Natural killer cell treated with Interleukin-12 subunit alpha and Interleukin-12 subunit beta and Interleukin-15 and Interleukin-18, amount 100 ng/mL, for 72 hours (primary cell): ENCODE results near the gene ZNF775. TPM values are rescaled to one million over a fixed set of nuclear protein-coding genes. Genes with fewer than 3 reads are reported as not detected.
A peak's percentile ranks its signal among the peaks of the same experiment; 100 is the strongest.
"Not testable (repeated sequence)": the region's sequence is repeated elsewhere in the genome, so short reads cannot be mapped to it uniquely, and the experiment has no call there.

Source experiments
- ATAC-seq, 2 donors: fragments of 150-1000 bp; cut with Tn5 transposase in 1 of 2; sonication (Bioruptor Pico), chemical (Tn5 transposase) in 1 of 2; 2 replicates each; pipeline ENCODE4 v1.10.0; 2021
- DNase-seq: peaks from one replicate; pipeline ENCODE4 v3.0.0; 2022; ENCODE audit warnings: low spot score
- H3K27ac Mint-ChIP-seq, 2 donors: 1 replicate in 1 of 2; 2 replicates in 1 of 2; pipeline ENCODE4 v1.8.0; 2022; ENCODE audit warnings: mixed read lengths in 2 of 2, mild to moderate bottlenecking in 1 of 2, moderate library complexity in 1 of 2
- H3K27me3 Mint-ChIP-seq, 2 donors: 1 replicate in 1 of 2; 2 replicates in 1 of 2; pipeline ENCODE4 v1.8.0; 2022; ENCODE audit warnings: mixed read lengths in 2 of 2
- H3K36me3 Mint-ChIP-seq: one replicate; pipeline ENCODE4 v1.8.0; 2022; ENCODE audit warnings: mixed read lengths
- H3K4me1 Mint-ChIP-seq, 2 donors: 1 replicate in 1 of 2; 2 replicates in 1 of 2; pipeline ENCODE4 v1.8.0; 2022; ENCODE audit warnings: low read depth in 2 of 2, mixed read lengths in 2 of 2, mild to moderate bottlenecking in 1 of 2
- H3K4me3 Mint-ChIP-seq: one replicate; pipeline ENCODE4 v1.8.0; 2022; ENCODE audit warnings: mixed read lengths
- H3K9me3 Mint-ChIP-seq: 2 replicates; pipeline ENCODE4 v1.8.0; 2022; ENCODE audit warnings: mixed read lengths
- total RNA-seq, 2 donors: library from RNA; stranded (reverse); gene quantifications; one replicate each; pipeline ENCODE4 v1.2.3, GENCODE V29; 2022

Gene ZNF775
- total RNA-seq, 2 donors from 2014 or later = 4.0 to 5.1 TPM

GRCh38 chr7:150385302-150385723 is 6.2 kb downstream of the ZNF775 start:
- DNase-seq (peak; percentile 8), ATAC-seq (no peak)
- Mint-ChIP-seq H3K27ac (no peak overlapping the region), H3K36me3 (no peaks in the 10 kb centered on the region), H3K4me3 (no peak overlapping the region), H3K4me1 (peaks cover 1 to 6% of the 10 kb centered on the region in 2 donors), H3K9me3 (no peaks in the 10 kb centered on the region), H3K27me3 (no peaks in the 10 kb centered on the region)

GRCh38 chr7:150385884-150386283 is 6.8 kb downstream of the ZNF775 start:
- H3K4me3 Mint-ChIP-seq, H3K4me1 Mint-ChIP-seq, H3K36me3 Mint-ChIP-seq, H3K27me3 Mint-ChIP-seq, H3K27ac Mint-ChIP-seq, ATAC-seq, H3K9me3 Mint-ChIP-seq: not testable (repeated sequence)
- DNase-seq = peak; percentile 22

- Mint-ChIP-seq H3K4me1 (no peaks in the 10 kb centered on the region), H3K36me3 (no peaks in the 10 kb centered on the region), H3K27ac (no peak overlapping the region), H3K9me3 (no peaks in the 10 kb centered on the region), H3K4me3 (no peak overlapping the region), H3K27me3 (no peaks in the 10 kb centered on the region)
- ATAC-seq (no peak), DNase-seq (peak; percentile 18)
Observed at GRCh38 chr7:150388306-150388705, 9.2 kb downstream of the ZNF775 start.

GRCh38 chr7:150388709-150389531 is 9.8 kb downstream of the ZNF775 start:
- DNase-seq = peak; percentile 40
- H3K36me3 Mint-ChIP-seq = no peaks in the 10 kb centered on the region
- no peaks in the 10 kb centered on the region for H3K27me3 Mint-ChIP-seq
- no peak overlapping the region for H3K4me3 Mint-ChIP-seq
- H3K4me1 Mint-ChIP-seq = no peaks in the 10 kb centered on the region
- H3K27ac Mint-ChIP-seq = no peak overlapping the region
- H3K9me3 Mint-ChIP-seq = no peaks in the 10 kb centered on the region
- ATAC-seq = peak in 1 of 2 donors; percentile 55

- H3K27ac Mint-ChIP-seq = no peak overlapping the region
- H3K4me1 Mint-ChIP-seq = peaks cover 0 to 2% of the 10 kb centered on the region in 2 donors
- DNase-seq (peak; percentile 5), ATAC-seq (no peak)
- H3K9me3 Mint-ChIP-seq = no peaks in the 10 kb centered on the region
- no peaks in the 10 kb centered on the region for H3K27me3 Mint-ChIP-seq
- H3K4me3 Mint-ChIP-seq = no peak overlapping the region
- no peaks in the 10 kb centered on the region for H3K36me3 Mint-ChIP-seq
Observed at GRCh38 chr7:150389532-150389816, 10.3 kb downstream of the ZNF775 start.

GRCh38 chr7:150390205-150390604 is 11.1 kb downstream of the ZNF775 start:
- peak; percentile 49 for DNase-seq
- H3K4me3 Mint-ChIP-seq = no peak overlapping the region

GRCh38 chr7:150393325-150393724 is 14.2 kb downstream of the ZNF775 start:
- Mint-ChIP-seq H3K4me3 (no peak overlapping the region), H3K27me3 (no peaks in the 10 kb centered on the region), H3K4me1 (peaks cover 0 to 2% of the 10 kb centered on the region in 2 donors), H3K27ac (no peak overlapping the region), H3K36me3 (no peaks in the 10 kb centered on the region), H3K9me3 (no peaks in the 10 kb centered on the region)
- ATAC-seq = no peak
- DNase-seq = no peak

More at GRCh38 chr7:150390205-150390604, 11.1 kb downstream of the ZNF775 start:
- Mint-ChIP-seq H3K9me3 (no peaks in the 10 kb centered on the region), H3K36me3 (no peaks in the 10 kb centered on the region), H3K27me3 (no peaks in the 10 kb centered on the region), H3K27ac (no peak overlapping the region), H3K4me1 (peaks cover 0 to 2% of the 10 kb centered on the region in 2 donors)
- peak in 1 of 2 donors; percentile 17 for ATAC-seq

GRCh38 chr7:150396426-150396825 is 17.3 kb downstream of the ZNF775 start:
- no peaks in the 10 kb centered on the region for H3K27me3 Mint-ChIP-seq
- no peak overlapping the region for H3K4me3 Mint-ChIP-seq
- peaks cover 0 to 2% of the 10 kb centered on the region in 2 donors for H3K4me1 Mint-ChIP-seq
- no peaks in the 10 kb centered on the region for H3K36me3 Mint-ChIP-seq
- ATAC-seq (no peak), DNase-seq (peak; percentile 47)
- H3K27ac Mint-ChIP-seq = no peak overlapping the region
- no peaks in the 10 kb centered on the region for H3K9me3 Mint-ChIP-seq

- H3K27me3 Mint-ChIP-seq = no peaks in the 10 kb centered on the region
- peaks cover 0 to 2% of the 10 kb centered on the region in 2 donors for H3K4me1 Mint-ChIP-seq
- no peaks in the 10 kb centered on the region for H3K9me3 Mint-ChIP-seq
- no peak overlapping the region for H3K27ac Mint-ChIP-seq
- no peak for ATAC-seq
- no peaks in the 10 kb centered on the region for H3K36me3 Mint-ChIP-seq
- H3K4me3 Mint-ChIP-seq = no peak overlapping the region
- DNase-seq = peak; percentile 59
Observed at GRCh38 chr7:150396851-150397260, 17.7 kb downstream of the ZNF775 start.

GRCh38 chr7:150397346-150398107 is 18.4 kb downstream of the ZNF775 start:
- no peak for ATAC-seq
- H3K36me3 Mint-ChIP-seq = no peaks in the 10 kb centered on the region
- H3K27me3 Mint-ChIP-seq = no peaks in the 10 kb centered on the region
- H3K27ac Mint-ChIP-seq = no peak overlapping the region
- peaks cover 0 to 2% of the 10 kb centered on the region in 2 donors for H3K4me1 Mint-ChIP-seq
- H3K9me3 Mint-ChIP-seq = no peaks in the 10 kb centered on the region
- no peak overlapping the region for H3K4me3 Mint-ChIP-seq
- peak; percentile 59 for DNase-seq

- no peaks in the 10 kb centered on the region for H3K27me3 Mint-ChIP-seq
- DNase-seq (peak; percentile 25), ATAC-seq (no peak)
- no peak overlapping the region for H3K27ac Mint-ChIP-seq
- peaks cover 0 to 2% of the 10 kb centered on the region in 2 donors for H3K4me1 Mint-ChIP-seq
- no peaks in the 10 kb centered on the region for H3K9me3 Mint-ChIP-seq
- no peaks in the 10 kb centered on the region for H3K36me3 Mint-ChIP-seq
- H3K4me3 Mint-ChIP-seq = no peak overlapping the region
Observed at GRCh38 chr7:150398108-150398964, 19.2 kb downstream of the ZNF775 start.

- Mint-ChIP-seq H3K9me3 (no peaks in the 10 kb centered on the region), H3K36me3 (no peaks in the 10 kb centered on the region), H3K27me3 (no peaks in the 10 kb centered on the region), H3K4me1 (peaks cover under 1 to 2% of the 10 kb centered on the region in 2 donors), H3K27ac (no peak overlapping the region), H3K4me3 (no peak overlapping the region)
- no peak for ATAC-seq
- peak; percentile 5 for DNase-seq
Observed at GRCh38 chr7:150398965-150399320, 19.8 kb downstream of the ZNF775 start.

GRCh38 chr7:150399421-150400007 is 20.4 kb downstream of the ZNF775 start:
- no peak for ATAC-seq
- DNase-seq = peak; percentile 60
- Mint-ChIP-seq H3K4me1 (peaks cover 5 to 6% of the 10 kb centered on the region in 2 donors), H3K4me3 (no peak overlapping the region), H3K27me3 (no peaks in the 10 kb centered on the region), H3K36me3 (no peaks in the 10 kb centered on the region), H3K27ac (no peak overlapping the region), H3K9me3 (no peaks in the 10 kb centered on the region)
